ENCODE data around the gene TMEM271. TPM values are rescaled to one million over a fixed set of nuclear protein-coding genes. Genes with fewer than 3 reads are reported as not detected.

The TMEM271 gene
- total RNA-seq, 4 donors from 2014 or later, result not detected

DNA sequence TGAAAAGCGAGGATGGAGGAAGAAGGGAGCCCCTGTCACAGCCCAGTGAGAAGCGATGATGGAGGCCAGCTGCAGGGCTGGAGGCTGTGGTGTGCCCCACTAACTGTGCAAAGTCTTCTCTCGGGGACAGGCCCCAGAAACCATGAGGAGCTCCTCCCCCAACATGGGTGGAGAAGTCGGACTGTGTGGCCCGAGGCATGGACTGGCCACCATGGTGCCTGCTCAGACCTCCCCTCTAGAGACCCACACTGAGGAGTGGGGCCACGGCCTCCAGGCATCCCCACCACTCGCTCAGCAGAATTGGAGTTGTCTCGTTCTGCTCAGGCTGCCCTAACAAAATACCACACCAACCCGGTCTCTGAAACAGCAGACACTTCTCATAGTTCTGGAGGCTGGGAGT, 37.0 kb upstream of the TMEM271 start:
- DNase-seq, result no peak
- Histone ChIP-seq H3K36me3 (no peaks in the 10 kb centered on the region), H3K4me1 (no peaks in the 10 kb centered on the region), H3K27ac (no peak overlapping the region), H3K27me3 (peaks cover 0 to 6% (median 0%) of the 10 kb centered on the region in 3 donors), H3K4me3 (no peak overlapping the region), H3K9me3 (no peaks in the 10 kb centered on the region)
- no peak for TF ChIP-seq POLR2A (IDR thresholded peaks at IDR 0.05)
- TF ChIP-seq, protein P1, sequence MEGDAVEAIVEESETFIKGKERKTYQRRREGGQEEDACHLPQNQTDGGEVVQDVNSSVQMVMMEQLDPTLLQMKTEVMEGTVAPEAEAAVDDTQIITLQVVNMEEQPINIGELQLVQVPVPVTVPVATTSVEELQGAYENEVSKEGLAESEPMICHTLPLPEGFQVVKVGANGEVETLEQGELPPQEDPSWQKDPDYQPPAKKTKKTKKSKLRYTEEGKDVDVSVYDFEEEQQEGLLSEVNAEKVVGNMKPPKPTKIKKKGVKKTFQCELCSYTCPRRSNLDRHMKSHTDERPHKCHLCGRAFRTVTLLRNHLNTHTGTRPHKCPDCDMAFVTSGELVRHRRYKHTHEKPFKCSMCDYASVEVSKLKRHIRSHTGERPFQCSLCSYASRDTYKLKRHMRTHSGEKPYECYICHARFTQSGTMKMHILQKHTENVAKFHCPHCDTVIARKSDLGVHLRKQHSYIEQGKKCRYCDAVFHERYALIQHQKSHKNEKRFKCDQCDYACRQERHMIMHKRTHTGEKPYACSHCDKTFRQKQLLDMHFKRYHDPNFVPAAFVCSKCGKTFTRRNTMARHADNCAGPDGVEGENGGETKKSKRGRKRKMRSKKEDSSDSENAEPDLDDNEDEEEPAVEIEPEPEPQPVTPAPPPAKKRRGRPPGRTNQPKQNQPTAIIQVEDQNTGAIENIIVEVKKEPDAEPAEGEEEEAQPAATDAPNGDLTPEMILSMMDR (IDR thresholded peaks at IDR 0.05 in 4 of 5, conservative IDR thresholded peaks at IDR 0.05 in 1 of 5), result no peak
- no peak for ATAC-seq
- in situ Hi-C loops (cut with MboI; ENCODE audit: low sequenced_read_pairs in 4 of 4), result no loop called here
- intact Hi-C loops (cut with DNase I; ENCODE audit: low total_unique reads), result no loop called here

DNA sequence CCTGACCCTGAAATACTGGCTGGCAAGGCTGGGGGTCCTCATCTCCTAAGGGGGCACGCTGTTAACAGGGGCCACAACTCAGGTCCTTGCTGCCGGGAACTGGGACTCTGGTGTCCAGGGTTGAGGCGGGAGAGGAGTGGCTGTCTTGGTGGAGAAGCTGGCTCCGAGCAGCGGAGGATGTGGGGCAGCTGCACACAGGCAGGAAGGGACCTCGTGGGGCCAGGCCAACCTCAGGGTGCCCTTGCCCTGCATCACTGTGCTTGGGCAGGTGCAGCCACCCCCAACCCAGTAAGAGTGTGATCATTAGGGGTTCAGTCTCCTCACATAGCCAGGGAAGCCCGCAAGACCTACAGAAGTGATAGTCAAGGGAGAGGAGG, 36.6 kb upstream of the TMEM271 start:
- DNase-seq, result no peak
- no peaks in the 10 kb centered on the region for H3K4me1 ChIP-seq
- H3K9me3 ChIP-seq, result no peaks in the 10 kb centered on the region
- peaks cover 0 to 6% (median 0%) of the 10 kb centered on the region in 3 donors for H3K27me3 ChIP-seq
- in situ Hi-C loops (cut with MboI; ENCODE audit: low sequenced_read_pairs in 4 of 4), result no loop called here
- no peak overlapping the region for H3K27ac ChIP-seq
- H3K4me3 ChIP-seq, result no peak overlapping the region
- TF ChIP-seq, protein P1 (IDR thresholded peaks at IDR 0.05 in 4 of 5, conservative IDR thresholded peaks at IDR 0.05 in 1 of 5), result no peak
- no peak for TF ChIP-seq POLR2A (IDR thresholded peaks at IDR 0.05)
- no peak for ATAC-seq
- intact Hi-C loops (cut with DNase I; ENCODE audit: low total_unique reads), result no loop called here
- no peaks in the 10 kb centered on the region for H3K36me3 ChIP-seq

DNA sequence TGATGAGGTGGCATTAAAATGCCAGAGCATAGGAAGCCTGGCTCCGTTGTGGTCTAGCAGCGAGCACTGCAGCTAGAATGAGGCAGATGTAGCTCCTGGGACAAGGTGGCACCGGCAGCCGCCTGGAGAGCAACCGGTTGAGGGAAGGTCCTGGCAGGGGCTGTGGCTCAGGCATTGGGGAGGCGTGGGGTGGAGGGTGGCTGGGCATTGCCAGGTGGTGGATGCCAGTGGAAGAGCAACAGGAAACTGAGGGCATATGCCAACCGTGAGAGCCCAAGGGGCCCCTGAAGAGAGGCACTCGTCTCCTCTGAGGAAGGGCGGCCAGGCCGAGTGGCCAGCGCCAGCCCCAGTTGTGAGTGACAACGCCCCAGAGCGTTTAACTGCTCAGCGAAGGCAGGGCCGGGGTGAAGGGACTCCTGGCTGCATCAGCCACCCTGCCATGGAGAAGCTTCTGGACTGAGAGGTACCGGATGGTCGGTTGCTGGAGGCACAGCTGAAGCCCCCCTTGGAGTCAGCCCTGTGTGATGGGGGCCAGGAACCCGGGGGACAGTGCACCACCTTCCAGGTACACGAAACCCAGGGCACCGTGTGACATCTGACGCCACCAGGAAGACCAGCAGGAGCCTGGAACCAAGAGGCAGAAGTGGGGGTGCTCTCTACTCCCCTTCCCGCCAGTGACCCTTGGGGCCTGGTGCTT, 36.1 kb upstream of the TMEM271 start:
- DNase-seq (no peak), ATAC-seq (no peak)
- Histone ChIP-seq H3K4me3 (no peak overlapping the region), H3K27ac (no peak overlapping the region), H3K36me3 (no peaks in the 10 kb centered on the region), H3K9me3 (no peaks in the 10 kb centered on the region), H3K27me3 (peaks cover 0 to 3% (median 0%) of the 10 kb centered on the region in 3 donors), H3K4me1 (no peaks in the 10 kb centered on the region)
- intact Hi-C loops (cut with DNase I; ENCODE audit: low total_unique reads) (no loop called here), in situ Hi-C loops (cut with MboI; ENCODE audit: low sequenced_read_pairs in 4 of 4) (no loop called here)
- TF ChIP-seq POLR2A (IDR thresholded peaks at IDR 0.05), result no peak
- TF ChIP-seq, protein P1 (IDR thresholded peaks at IDR 0.05 in 4 of 5, conservative IDR thresholded peaks at IDR 0.05 in 1 of 5), result no peak

DNA sequence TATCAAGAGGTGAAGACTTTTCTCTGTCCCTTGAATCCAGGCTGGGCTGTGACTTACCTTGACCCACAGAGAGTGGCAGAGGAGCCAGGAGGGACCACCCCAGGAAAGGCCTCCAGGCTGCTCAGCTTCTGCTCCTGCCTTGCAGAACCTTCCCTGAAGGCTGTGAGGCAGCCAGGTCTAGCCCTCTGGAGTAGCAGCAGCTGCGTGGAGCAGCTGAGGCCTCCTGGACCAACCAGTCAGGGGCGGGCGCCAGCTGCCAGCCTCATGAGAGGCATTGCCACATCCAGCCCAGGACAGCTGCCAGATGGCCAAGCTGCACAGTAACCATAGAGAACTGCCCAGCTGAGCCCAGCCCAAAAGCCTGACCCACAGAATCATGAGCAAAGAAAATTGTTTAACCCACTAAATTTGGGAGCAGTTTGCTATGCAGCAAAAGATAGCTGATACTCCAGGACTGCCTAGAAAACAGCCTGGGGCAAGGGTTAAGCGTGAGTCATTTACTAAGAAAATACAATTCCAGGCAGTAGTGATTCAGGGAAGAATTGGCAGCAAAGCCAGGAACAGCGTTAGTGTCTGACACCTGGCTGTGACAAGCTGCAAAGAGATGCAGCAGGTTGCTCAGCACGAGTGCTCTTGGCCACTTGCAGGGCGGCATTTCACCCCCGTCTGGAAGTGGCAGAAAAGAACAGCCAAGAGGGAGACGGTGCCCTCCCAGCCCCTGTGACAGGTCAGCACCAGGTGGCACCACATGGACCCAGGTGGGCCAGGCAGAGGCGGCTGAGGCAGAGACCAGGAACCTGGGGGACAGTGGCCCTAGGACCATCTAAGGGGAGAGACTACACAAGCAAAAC, 34.5 kb upstream of the TMEM271 start:
- TF ChIP-seq, protein P1 (IDR thresholded peaks at IDR 0.05 in 4 of 5, conservative IDR thresholded peaks at IDR 0.05 in 1 of 5), result no peak
- TF ChIP-seq POLR2A (IDR thresholded peaks at IDR 0.05), result no peak
- Histone ChIP-seq H3K27ac (no peak overlapping the region), H3K36me3 (no peaks in the 10 kb centered on the region), H3K9me3 (no peaks in the 10 kb centered on the region), H3K4me1 (no peaks in the 10 kb centered on the region), H3K27me3 (no peaks in the 10 kb centered on the region), H3K4me3 (no peak overlapping the region)
- no peak for DNase-seq
- intact Hi-C loops (cut with DNase I; ENCODE audit: low total_unique reads) (no loop called here), in situ Hi-C loops (cut with MboI; ENCODE audit: low sequenced_read_pairs in 4 of 4) (no loop called here)
- no peak for ATAC-seq

Measured in gastrocnemius medialis (tissue), 4 donors.